GM21381 (cell line): ENCODE results near the gene TRIM44.
"Not testable (repeated sequence)": the region's sequence is repeated elsewhere in the genome, so short reads cannot be mapped to it uniquely, and the experiment has no call there.

ENCODE experiments used
- ATAC-seq: cut with Tn5 transposase; IDR thresholded peaks from one replicate; pipeline ENCODE4 v1.9.1; 2021; ENCODE audit warnings: mild to moderate bottlenecking, moderate library complexity; ENCODE audit not compliant: unreplicated experiment

Gene TRIM44

GRCh38 chr11:35810045-35810645 lies 147.6 kb downstream of the TRIM44 start:
- no peak for ATAC-seq

DNA sequence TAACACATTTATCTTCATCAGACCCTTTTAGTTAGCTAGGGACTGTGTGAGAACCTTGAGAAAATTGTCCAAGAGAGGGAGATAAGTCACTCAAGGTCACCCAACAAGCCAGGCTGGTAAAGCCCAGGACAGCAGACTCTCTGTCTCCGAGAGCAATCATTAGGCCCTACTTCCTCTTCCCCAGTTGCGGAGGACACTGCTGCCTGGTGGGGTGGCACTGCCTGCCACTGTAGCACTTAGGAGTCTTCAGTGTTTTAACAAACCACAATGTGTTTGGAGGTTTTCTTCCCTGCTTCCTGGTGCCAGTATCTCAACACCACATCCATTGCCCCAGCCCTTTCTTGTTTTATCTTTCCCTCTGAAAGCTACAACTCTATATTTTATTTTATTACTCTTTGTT lies 149.2 kb downstream of the TRIM44 start:
- no peak for ATAC-seq

- no peak for ATAC-seq
Observed at GRCh38 chr11:35812828-35813227, 150.3 kb downstream of the TRIM44 start.

DNA sequence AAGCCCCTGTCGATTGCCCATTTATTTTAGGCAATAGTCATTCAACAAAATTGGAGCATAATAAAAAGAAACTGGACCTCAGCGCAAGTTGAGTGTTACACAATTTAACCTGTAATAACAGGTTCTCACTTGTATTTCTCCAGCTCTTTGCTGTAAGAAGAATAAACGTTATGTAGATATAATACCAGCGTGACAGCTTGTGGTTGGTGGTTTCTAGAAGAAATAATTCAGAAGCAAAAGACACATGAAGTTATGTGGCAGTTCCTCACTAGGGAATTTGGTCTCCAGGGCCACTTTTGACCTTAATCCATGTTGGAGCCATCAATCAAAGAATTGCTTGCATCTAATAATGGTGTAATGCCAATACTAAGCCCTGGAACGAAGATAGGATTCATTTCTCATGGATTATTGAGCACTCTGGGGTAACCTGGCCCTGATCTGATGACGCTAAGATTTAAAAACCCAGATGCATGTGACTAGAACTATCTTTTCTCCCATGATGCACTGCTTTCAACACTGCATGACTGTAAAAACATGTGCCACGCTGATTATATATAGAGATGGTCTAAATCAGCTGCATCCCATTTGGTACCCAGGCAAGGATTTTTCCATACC lies 151.6 kb downstream of the TRIM44 start:
- ATAC-seq = no peak

GRCh38 chr11:35814720-35815305 lies 152.2 kb downstream of the TRIM44 start:
- no peak for ATAC-seq

DNA sequence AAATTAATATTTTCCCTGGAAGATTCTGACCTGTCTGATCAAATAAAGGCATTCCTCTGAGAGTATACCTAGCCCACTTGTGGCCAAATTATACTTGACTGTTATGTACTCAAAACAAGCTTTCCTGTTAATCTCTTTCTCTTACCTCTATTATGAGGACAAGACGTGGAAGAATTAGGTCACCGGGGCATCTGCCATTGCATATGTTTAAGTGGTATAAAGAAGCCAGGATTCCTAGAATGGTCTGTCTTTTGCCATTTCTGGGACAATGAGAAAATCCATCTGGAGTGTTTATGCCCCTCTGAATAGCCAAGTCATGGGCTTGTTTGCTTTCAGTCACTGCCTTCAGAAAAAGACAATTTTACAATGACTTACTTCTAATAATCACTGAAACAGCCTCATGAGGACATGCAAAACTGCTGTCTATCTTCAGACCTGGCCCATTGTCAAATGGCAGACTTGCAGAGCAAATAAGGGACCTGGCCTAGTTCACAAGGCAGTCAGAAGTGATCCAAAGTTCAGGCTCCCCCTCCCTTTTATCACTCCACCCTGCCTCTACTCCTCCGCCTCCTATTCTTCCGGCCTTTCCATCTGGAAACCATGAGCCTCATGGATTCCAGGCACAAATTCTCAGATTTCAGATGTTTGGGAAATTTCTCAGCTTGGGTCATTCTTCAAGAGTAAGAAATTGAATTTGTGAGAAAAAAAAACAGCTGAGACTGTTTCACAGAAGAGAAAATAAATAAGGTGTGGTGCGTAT lies 153.2 kb downstream of the TRIM44 start:
- no peak for ATAC-seq

DNA sequence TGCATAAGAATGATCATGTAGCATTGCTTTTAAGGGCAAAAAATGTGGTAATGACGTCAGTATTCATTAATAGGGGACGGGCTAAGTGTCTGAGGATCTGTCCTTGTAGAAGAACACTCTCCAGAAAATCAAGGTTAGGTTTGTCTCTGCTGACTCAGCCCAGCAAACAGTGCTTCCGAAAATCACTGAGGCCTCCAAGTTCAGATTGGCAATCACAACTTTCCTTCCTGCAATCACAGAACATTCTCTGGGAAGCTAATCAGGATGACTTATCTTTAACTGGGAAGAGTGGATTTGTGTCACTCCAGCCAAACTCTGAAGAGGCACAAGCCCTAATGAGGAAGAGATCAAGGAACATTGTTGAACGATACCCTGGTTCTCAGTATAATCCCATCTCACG lies 158.0 kb downstream of the TRIM44 start:
- ATAC-seq = no peak

GRCh38 chr11:35822815-35823495 lies 160.4 kb downstream of the TRIM44 start:
- ATAC-seq = no peak

- ATAC-seq = no peak
Observed at GRCh38 chr11:35823742-35824298, 161.2 kb downstream of the TRIM44 start.

DNA sequence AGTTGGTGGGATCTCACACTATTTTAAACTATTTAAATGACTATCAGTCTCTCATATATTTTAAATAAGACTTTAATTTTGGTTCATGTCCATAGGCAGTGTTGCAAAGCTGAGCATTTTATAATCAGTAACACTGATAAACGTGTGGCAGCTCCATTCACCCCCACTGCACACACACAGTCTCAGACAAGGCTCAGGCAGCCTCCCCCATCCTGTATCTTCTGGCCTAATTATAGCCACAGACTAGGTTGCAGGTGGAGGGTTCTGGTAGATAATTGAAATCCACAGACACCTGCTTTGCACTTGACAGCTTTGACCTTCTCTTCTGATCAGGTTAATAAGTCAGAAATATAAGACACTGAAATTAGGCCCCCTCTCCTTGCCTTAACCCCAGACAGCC lies 162.8 kb downstream of the TRIM44 start:
- ATAC-seq = no peak

GRCh38 chr11:35826006-35826405 lies 163.4 kb downstream of the TRIM44 start:
- no peak for ATAC-seq

GRCh38 chr11:35826949-35827348 lies 164.4 kb downstream of the TRIM44 start:
- ATAC-seq = no peak

DNA sequence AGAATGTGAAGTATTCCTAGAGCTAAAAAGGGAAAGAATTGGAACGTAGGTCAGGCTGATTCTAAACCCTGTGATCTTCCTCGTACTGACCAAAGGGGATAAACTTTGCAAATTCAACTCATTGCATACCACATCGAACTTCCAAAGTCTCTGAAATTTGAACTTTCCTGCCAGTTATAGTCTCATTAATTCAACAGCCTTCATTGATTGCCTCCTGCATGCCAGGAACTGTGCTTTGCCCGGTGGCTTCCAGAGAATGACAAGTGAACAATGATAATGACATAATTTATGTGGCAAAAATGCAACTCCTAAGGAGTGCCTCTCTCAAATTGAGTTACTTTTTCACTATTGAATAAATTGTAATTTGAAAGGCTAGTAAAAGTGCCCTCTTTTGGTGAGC lies 173.6 kb downstream of the TRIM44 start:
- ATAC-seq = no peak

DNA sequence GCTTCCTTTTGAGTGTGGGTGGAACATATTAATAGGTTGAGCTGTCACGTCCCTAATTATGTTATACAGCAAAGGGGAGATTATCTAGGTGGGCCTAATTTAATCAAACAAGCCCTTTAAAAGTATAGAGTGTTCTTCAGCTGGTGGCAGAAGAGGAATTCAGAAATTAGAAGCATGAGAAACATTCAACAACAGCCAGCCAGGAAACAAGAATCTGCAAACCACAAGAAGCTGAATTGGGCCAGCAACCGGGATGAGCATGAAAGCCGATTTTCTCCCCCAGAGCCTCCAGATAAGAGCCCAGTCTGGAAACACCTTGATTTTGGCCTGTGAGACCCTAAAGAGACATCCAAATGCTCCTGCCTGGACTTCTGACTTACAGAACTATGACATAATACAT lies 175.5 kb downstream of the TRIM44 start:
- ATAC-seq = no peak

GRCh38 chr11:35838697-35839367 lies 176.3 kb downstream of the TRIM44 start:
- not testable (repeated sequence) for ATAC-seq

DNA sequence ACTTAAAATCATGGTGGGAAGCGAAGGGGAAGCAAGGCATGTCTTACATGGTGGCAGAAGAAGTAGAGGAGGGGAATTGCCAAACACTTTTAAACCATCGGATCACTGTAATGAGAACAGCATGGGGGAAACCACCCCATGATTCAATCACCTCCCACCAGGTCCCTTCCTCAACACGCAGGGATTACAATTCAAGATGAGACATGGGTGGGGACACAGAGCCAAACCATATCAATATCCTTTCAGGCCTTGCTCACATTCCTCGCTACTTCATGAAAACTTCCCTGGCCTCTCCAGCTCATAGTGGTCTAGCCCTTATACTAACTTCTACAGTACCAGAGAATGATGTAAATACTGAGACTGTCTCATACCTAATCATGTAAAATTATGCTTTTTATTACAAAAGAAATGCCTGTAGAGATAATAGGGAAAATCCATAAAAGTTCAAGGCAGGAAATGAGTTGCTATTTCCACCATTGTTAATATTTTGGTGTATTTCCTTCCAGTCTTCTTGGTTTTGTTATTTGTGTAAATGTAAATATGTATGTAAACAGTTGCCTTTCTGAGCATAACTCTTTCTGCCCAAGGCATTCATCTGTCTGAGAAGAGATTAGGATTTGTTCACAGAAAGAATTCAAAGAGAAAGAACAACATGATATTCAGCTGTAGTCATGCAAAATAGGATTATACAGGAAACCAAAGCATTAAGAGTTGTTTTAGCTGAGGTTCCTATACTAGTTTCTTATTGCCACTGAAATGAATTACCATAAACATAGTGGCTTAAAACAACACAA lies 177.0 kb downstream of the TRIM44 start:
- ATAC-seq = no peak

DNA sequence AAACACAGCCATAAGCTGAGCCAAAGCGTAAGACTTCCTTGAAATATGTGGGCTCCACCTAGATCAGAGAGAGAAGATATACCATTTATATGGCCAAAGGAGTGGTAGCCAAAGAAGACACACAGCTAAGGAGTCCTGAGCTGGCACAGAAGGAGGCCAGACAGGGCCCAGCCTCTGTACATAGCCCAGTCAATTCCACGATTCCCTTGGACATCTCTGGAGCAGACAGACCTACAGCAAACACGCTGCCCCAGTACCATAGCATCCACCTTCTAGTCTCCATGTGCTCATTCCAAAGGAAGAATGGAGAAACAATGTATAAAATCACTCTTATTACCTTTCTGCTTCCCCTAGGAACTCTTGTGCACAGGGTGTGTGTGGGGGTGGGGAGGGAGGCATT lies 179.2 kb downstream of the TRIM44 start:
- no peak for ATAC-seq

GRCh38 chr11:35842958-35843357 lies 180.4 kb downstream of the TRIM44 start:
- no peak for ATAC-seq

- ATAC-seq = no peak
Observed at GRCh38 chr11:35844579-35844978, 182.0 kb downstream of the TRIM44 start.

- no peak for ATAC-seq
Observed at GRCh38 chr11:35845860-35846259, 183.3 kb downstream of the TRIM44 start.
